ENCODE measurements around the gene NPL.

The NPL gene

GRCh38 chr1:182869241-182869666, 79.7 kb downstream of the NPL start:
- no peak for TF ChIP-seq CTCF (IDR thresholded peaks at IDR 0.05; ENCODE audit: borderline replicate concordance, control extremely low read depth, extremely low read depth, insufficient read depth, missing control alignments)
- no peak for DNase-seq (ENCODE audit: low spot score)
- in situ Hi-C loops (cut with MboI; ENCODE audit: low sequenced_read_pairs, unreplicated experiment): no loop called here

- no peak for DNase-seq (ENCODE audit: low spot score)
- in situ Hi-C loops (cut with MboI; ENCODE audit: low sequenced_read_pairs, unreplicated experiment): no loop called here
- no peak for TF ChIP-seq CTCF (IDR thresholded peaks at IDR 0.05; ENCODE audit: borderline replicate concordance, control extremely low read depth, extremely low read depth, insufficient read depth, missing control alignments)
These were observed 83.3 kb downstream of the NPL start for GRCh38 chr1:182872881-182873280.

GRCh38 chr1:182875889-182876288, 86.3 kb downstream of the NPL start:
- TF ChIP-seq CTCF (IDR thresholded peaks at IDR 0.05; ENCODE audit: borderline replicate concordance, control extremely low read depth, extremely low read depth, insufficient read depth, missing control alignments): no peak
- in situ Hi-C loops (cut with MboI; ENCODE audit: low sequenced_read_pairs, unreplicated experiment): no loop called here
- no peak for DNase-seq (ENCODE audit: low spot score)

- in situ Hi-C loops (cut with MboI; ENCODE audit: low sequenced_read_pairs, unreplicated experiment): no loop called here
- DNase-seq (ENCODE audit: low spot score): no peak
- TF ChIP-seq CTCF (IDR thresholded peaks at IDR 0.05; ENCODE audit: borderline replicate concordance, control extremely low read depth, extremely low read depth, insufficient read depth, missing control alignments): no peak
These were observed 87.8 kb downstream of the NPL start for GRCh38 chr1:182877331-182877730.

- in situ Hi-C loops (cut with MboI; ENCODE audit: low sequenced_read_pairs, unreplicated experiment): no loop called here
- no peak for TF ChIP-seq CTCF (IDR thresholded peaks at IDR 0.05; ENCODE audit: borderline replicate concordance, control extremely low read depth, extremely low read depth, insufficient read depth, missing control alignments)
- DNase-seq (ENCODE audit: low spot score): no peak
These were observed 88.3 kb downstream of the NPL start for GRCh38 chr1:182877842-182878241.

Measured in GM13976 (cell line).